Measurements from ENCODE around the gene NCLN. TPM values are rescaled to one million over a fixed set of nuclear protein-coding genes. Genes with fewer than 3 reads are reported as not detected.
"Not testable (repeated sequence)": the region's sequence is repeated elsewhere in the genome, so short reads cannot be mapped to it uniquely, and the experiment has no call there.

NCLN gene
- total RNA-seq, 2 donors from 2014 or later, result 29.4 to 40.4 TPM

- H3K4me1 ChIP-seq (ENCODE audit: control insufficient read depth in 1 of 2, low read depth in 2 of 2), result peaks cover 3 to 14% of the 10 kb centered on the region in 2 donors
- TF ChIP-seq CTCF (IDR thresholded peaks at IDR 0.05), result no peak
- H3K4me3 ChIP-seq, result no peak overlapping the region
- H3K27ac ChIP-seq, result no peak overlapping the region
- H3K27me3 ChIP-seq (replicated peaks; ENCODE audit: insufficient read depth), result no peaks in the 10 kb centered on the region
- DNase-seq (ENCODE audit: low spot score) (no peak), ATAC-seq (ENCODE audit: insufficient number of reproducible peaks, low FRiP score, low read depth) (no peak)
- H3K9me3 ChIP-seq, result no peaks in the 10 kb centered on the region
- H3K36me3 ChIP-seq, result no peaks in the 10 kb centered on the region
Observed at GRCh38 chr19:3151563-3152418, 33.9 kb upstream of the NCLN start.

GRCh38 chr19:3152419-3152780, 33.3 kb upstream of the NCLN start:
- no peak for ATAC-seq (ENCODE audit: insufficient number of reproducible peaks, low FRiP score, low read depth)
- no peak for TF ChIP-seq CTCF (IDR thresholded peaks at IDR 0.05)
- Histone ChIP-seq H3K9me3 (no peaks in the 10 kb centered on the region), H3K27me3 (replicated peaks; ENCODE audit: insufficient read depth) (no peaks in the 10 kb centered on the region), H3K4me3 (no peak overlapping the region), H3K36me3 (no peaks in the 10 kb centered on the region), H3K27ac (no peak overlapping the region), H3K4me1 (ENCODE audit: control insufficient read depth in 1 of 2, low read depth in 2 of 2) (peaks cover 3 to 14% of the 10 kb centered on the region in 2 donors)
- DNase-seq (ENCODE audit: low spot score), result no peak

GRCh38 chr19:3153286-3154230, 32.2 kb upstream of the NCLN start:
- ATAC-seq (ENCODE audit: insufficient number of reproducible peaks, low FRiP score, low read depth) (no peak), DNase-seq (ENCODE audit: low spot score) (no peak)
- Histone ChIP-seq H3K27ac (no peak overlapping the region), H3K36me3 (no peaks in the 10 kb centered on the region), H3K9me3 (no peaks in the 10 kb centered on the region), H3K4me3 (no peak overlapping the region), H3K27me3 (replicated peaks; ENCODE audit: insufficient read depth) (no peaks in the 10 kb centered on the region), H3K4me1 (ENCODE audit: control insufficient read depth in 1 of 2, low read depth in 2 of 2) (peaks cover 3 to 14% of the 10 kb centered on the region in 2 donors)
- TF ChIP-seq CTCF (IDR thresholded peaks at IDR 0.05), result no peak

GRCh38 chr19:3154447-3154846, 31.3 kb upstream of the NCLN start:
- H3K4me3 ChIP-seq; H3K9me3 ChIP-seq; DNase-seq (ENCODE audit: low spot score); H3K27me3 ChIP-seq (replicated peaks; ENCODE audit: insufficient read depth); ATAC-seq (ENCODE audit: insufficient number of reproducible peaks, low FRiP score, low read depth); H3K36me3 ChIP-seq: not testable (repeated sequence)
- Histone ChIP-seq H3K27ac (peak overlapping the region in 1 of 2 donors; percentile 46), H3K4me1 (ENCODE audit: control insufficient read depth in 1 of 2, low read depth in 2 of 2) (peaks cover 3 to 14% of the 10 kb centered on the region in 2 donors)

GRCh38 chr19:3154957-3155736, 30.6 kb upstream of the NCLN start:
- Histone ChIP-seq H3K36me3 (no peaks in the 10 kb centered on the region), H3K4me3 (peak overlapping the region; percentile 16), H3K4me1 (ENCODE audit: control insufficient read depth in 1 of 2, low read depth in 2 of 2) (peaks cover 3 to 14% of the 10 kb centered on the region in 2 donors), H3K27ac (peak overlapping the region in 1 of 2 donors; percentile 46), H3K9me3 (no peaks in the 10 kb centered on the region), H3K27me3 (replicated peaks; ENCODE audit: insufficient read depth) (no peaks in the 10 kb centered on the region)
- ATAC-seq (ENCODE audit: insufficient number of reproducible peaks, low FRiP score, low read depth) (peak; percentile 78), DNase-seq (ENCODE audit: low spot score) (peak; percentile 85)
- TF ChIP-seq CTCF (IDR thresholded peaks at IDR 0.05), result no peak
